Measurements from ENCODE around the gene ATP1A2.
"Not testable (repeated sequence)": the region's sequence is repeated elsewhere in the genome, so short reads cannot be mapped to it uniquely, and the experiment has no call there.

The ATP1A2 gene

DNA sequence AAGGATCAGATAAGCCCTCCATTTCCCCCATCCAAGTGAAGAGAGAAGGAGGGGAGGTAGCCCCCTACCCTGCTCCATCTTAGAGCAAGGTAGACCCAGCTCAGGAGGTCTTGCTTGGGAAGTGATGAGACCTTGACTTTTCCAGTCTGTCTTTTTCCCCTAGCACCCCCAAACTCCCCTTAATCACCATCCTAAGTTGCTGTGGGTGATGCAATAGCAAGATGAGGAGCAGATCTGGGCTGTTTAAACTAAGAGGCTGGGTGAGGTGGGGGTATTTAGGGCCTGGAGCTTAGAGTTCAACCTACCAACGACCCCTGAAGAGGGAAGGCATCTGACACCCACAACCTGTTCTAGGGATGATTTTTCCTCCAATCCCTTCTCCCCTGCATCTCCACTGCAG, 1.7 kb downstream of the ATP1A2 start:
- Mint-ChIP-seq H3K27ac (no peak overlapping the region), H3K36me3 (no peaks in the 10 kb centered on the region), H3K4me1 (no peaks in the 10 kb centered on the region), H3K9me3 (no peaks in the 10 kb centered on the region), H3K27me3 (peaks cover 30 to 32% of the 10 kb centered on the region in 2 donors), H3K4me3 (no peak overlapping the region)
- no peak for ATAC-seq (replicated peaks)
- DNase-seq, result no peak

DNA sequence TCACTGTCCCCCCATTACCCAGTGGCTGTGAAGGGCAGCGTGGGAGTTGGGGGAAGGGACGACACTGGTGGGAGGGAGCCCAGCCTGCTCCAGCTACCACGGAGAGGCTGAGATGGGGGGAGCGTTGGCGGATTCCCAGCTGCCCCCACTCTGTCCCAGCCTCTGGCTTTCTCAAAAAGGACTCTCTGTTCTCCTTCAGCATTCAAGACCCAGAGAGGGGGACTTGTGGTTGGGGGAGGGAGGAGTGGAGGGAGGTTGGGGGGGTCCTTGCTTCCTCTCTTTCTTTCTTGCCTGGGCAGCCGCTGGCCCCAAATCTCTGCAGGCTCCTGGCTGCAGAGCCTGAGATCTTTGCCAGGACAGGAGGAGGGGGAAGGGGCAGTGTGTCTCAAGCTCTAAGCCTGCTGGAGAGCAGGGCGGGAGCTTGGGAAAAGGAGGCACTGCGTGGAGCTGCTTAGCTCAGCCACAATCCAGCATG, 2.2 kb downstream of the ATP1A2 start:
- Mint-ChIP-seq H3K4me3 (no peak overlapping the region), H3K27ac (no peak overlapping the region), H3K4me1 (no peaks in the 10 kb centered on the region), H3K36me3 (no peaks in the 10 kb centered on the region), H3K27me3 (peaks cover 30 to 32% of the 10 kb centered on the region in 2 donors), H3K9me3 (no peaks in the 10 kb centered on the region)
- ATAC-seq (replicated peaks) (no peak), DNase-seq (no peak)

DNA sequence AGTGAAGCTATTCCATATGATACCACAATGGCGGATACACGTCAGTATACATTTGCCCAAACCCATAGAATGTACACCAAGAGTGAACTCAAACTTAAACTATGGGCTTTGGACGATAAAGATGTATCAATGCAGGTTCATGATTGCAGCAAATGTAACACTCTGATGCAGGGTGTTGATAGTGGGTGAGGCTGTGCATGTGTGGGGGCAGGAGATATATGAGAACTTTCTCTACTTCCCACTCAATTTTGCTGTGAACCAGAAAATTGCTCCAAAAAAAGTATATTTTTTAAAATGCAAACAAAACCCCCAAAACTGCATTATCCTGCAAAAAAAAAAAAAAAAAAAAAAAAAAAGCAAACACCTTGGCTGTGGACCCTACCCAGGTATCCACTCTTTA, 3.4 kb downstream of the ATP1A2 start:
- DNase-seq (no peak), ATAC-seq (replicated peaks) (no peak)
- Mint-ChIP-seq H3K4me3 (no peak overlapping the region), H3K27me3 (peaks cover 30 to 35% of the 10 kb centered on the region in 2 donors), H3K9me3 (no peaks in the 10 kb centered on the region), H3K27ac (no peak overlapping the region), H3K36me3 (no peaks in the 10 kb centered on the region), H3K4me1 (no peaks in the 10 kb centered on the region)

DNA sequence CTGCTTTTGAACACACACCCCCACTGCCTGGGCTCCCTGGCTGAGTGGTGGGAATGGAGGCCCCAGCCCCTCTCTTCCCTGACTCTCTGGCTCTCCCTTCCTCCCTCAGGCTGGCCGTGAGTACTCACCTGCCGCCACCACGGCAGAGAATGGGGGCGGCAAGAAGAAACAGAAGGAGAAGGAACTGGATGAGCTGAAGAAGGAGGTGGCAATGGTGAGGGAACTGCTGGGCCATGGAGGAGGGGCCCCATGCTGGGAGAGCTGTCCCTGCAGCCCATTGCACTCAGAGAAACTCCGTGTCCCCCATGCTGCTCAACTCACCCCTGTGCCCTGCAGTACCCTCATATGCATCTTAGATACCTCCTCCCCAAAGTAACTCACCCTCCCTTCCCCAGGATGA, 5.2 kb downstream of the ATP1A2 start:
- Mint-ChIP-seq H3K4me1 (no peaks in the 10 kb centered on the region), H3K36me3 (no peaks in the 10 kb centered on the region), H3K4me3 (no peak overlapping the region), H3K27me3 (peaks cover 24 to 27% of the 10 kb centered on the region in 2 donors), H3K27ac (no peak overlapping the region), H3K9me3 (no peaks in the 10 kb centered on the region)
- DNase-seq (no peak), ATAC-seq (replicated peaks) (no peak)

DNA sequence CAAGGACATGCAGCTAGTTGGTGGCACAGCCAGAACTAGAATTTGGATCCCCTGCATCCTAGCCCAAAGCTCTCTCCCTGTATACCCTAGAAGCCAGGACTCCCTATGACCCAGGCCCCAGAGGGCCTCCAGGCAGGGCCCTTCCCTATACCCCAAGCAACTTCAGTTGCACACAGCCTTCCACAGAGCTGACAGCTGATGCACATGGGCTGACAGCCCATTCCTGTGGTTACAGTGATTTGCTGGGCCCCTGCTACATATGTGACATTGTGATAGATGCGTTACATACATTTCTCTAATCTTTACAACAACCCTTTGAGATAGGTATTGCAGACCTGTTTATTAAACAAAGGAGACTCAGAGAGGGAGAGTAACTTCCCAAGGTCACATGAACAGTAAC, 5.8 kb downstream of the ATP1A2 start:
- Mint-ChIP-seq H3K36me3 (no peaks in the 10 kb centered on the region), H3K4me1 (no peaks in the 10 kb centered on the region)

DNA sequence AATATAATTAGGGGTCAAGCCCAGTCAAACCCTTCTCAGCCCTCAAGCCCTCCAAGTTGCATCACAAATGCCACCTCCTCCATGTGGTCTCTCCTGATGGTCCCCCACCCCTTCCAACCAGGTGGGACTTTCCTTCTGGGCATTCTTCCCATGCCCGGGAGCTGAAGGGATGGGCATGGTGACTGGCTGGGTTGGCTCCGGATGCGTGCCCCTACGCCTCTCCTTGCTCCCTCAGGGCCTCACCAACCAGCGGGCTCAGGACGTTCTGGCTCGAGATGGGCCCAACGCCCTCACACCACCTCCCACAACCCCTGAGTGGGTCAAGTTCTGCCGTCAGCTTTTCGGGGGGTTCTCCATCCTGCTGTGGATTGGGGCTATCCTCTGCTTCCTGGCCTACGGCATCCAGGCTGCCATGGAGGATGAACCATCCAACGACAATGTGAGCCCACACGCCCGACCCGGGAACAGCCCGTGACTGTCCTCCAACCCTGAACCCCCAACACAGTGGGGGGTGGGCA, 7.5 kb downstream of the ATP1A2 start:
- Mint-ChIP-seq H3K4me1 (no peaks in the 10 kb centered on the region), H3K36me3 (no peaks in the 10 kb centered on the region), H3K27me3 (peaks cover 11 to 15% of the 10 kb centered on the region in 2 donors), H3K9me3 (no peaks in the 10 kb centered on the region), H3K4me3 (no peak overlapping the region), H3K27ac (no peak overlapping the region)
- ATAC-seq (replicated peaks) (no peak), DNase-seq (no peak)

More for the DNA sequence above, 5.8 kb downstream of the ATP1A2 start:
- DNase-seq (no peak), ATAC-seq (replicated peaks) (no peak)
- H3K27ac Mint-ChIP-seq, result no peak overlapping the region
- no peak overlapping the region for H3K4me3 Mint-ChIP-seq
- peaks cover 18 to 21% of the 10 kb centered on the region in 2 donors for H3K27me3 Mint-ChIP-seq
- no peaks in the 10 kb centered on the region for H3K9me3 Mint-ChIP-seq

DNA sequence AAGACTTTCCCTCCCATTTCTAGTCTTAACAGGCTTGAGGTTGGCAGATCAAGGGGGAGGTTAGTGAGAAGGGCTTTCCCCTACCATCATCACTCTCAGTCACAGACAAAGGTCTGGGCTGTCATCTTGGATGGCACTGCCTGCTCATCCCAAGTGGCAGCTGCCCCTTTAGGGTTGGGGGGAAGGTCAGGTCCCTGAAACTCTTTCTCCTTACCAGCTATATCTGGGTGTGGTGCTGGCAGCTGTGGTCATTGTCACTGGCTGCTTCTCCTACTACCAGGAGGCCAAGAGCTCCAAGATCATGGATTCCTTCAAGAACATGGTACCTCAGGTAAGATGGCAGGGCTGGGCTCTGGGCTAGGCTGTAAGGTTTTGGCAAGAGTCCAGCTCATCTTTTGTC, 8.2 kb downstream of the ATP1A2 start:
- DNase-seq, result no peak
- Mint-ChIP-seq H3K9me3 (no peaks in the 10 kb centered on the region), H3K27ac (no peak overlapping the region), H3K4me1 (no peaks in the 10 kb centered on the region), H3K4me3 (no peak overlapping the region), H3K36me3 (no peaks in the 10 kb centered on the region), H3K27me3 (peaks cover 6 to 9% of the 10 kb centered on the region in 2 donors)
- no peak for ATAC-seq (replicated peaks)

DNA sequence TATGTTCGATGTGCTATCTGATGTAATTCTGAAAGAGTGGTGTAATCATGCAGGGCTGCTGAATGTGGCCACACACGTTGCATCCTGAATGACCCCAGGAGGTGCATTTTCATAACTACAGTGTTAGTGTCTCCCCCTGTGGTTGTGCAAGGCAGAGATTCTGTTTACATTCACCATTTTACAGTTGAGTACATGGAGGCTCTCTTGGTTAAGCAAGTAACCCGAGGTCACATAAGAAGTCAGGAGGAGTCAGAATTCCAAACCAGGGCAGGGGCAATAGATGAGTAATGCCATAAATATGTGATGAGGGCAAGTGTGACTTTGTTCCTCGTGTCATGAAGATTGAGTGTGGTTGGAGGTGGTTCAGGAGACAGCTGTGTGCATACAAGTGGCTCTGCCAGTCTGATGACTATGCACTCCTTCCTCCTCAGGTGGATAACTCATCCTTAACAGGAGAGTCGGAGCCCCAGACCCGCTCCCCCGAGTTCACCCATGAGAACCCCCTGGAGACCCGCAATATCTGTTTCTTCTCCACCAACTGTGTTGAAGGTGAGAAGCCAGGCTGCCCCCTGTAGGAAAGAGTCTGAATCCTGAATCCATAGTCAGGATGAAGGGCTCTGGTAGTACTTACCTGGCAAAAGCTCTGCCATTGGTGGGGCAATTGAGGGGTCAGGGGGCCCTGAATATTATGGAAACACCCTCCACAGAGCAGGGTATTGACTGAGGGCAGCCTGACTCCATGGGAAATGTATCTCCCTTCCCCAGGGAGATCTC, 9.3 kb downstream of the ATP1A2 start:
- Mint-ChIP-seq H3K36me3 (no peaks in the 10 kb centered on the region), H3K4me1 (no peaks in the 10 kb centered on the region), H3K27me3 (peaks cover 14 to 15% of the 10 kb centered on the region in 2 donors), H3K27ac (no peak overlapping the region), H3K9me3 (no peaks in the 10 kb centered on the region), H3K4me3 (no peak overlapping the region)
- DNase-seq, result no peak
- no peak for ATAC-seq (replicated peaks)

DNA sequence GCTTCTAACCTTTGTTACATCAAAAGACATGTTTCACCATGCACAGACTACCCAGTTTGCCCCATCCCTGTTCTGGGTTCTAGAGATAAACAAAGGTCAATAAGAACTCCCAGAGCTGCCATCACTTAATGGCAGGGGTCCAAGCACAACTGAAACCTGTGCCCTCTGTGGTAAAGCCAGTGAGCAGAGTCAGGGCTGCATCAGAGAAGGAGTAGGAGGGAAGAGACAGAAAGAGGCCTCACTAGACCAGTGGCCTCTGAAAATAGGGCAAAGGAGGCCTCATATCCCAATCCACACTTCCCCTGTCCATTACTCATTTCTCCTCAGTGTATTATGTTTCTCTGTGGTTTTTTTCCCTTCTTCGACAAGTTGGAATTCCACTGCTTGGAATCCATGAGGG, 10.2 kb downstream of the ATP1A2 start:
- ATAC-seq (replicated peaks), result no peak
- no peaks in the 10 kb centered on the region for H3K4me1 Mint-ChIP-seq
- H3K36me3 Mint-ChIP-seq, result no peaks in the 10 kb centered on the region
- H3K27me3 Mint-ChIP-seq, result peaks cover 17 to 19% of the 10 kb centered on the region in 2 donors
- H3K27ac Mint-ChIP-seq, result no peak overlapping the region
- no peak overlapping the region for H3K4me3 Mint-ChIP-seq
- H3K9me3 Mint-ChIP-seq, result no peaks in the 10 kb centered on the region
- DNase-seq, result no peak

DNA sequence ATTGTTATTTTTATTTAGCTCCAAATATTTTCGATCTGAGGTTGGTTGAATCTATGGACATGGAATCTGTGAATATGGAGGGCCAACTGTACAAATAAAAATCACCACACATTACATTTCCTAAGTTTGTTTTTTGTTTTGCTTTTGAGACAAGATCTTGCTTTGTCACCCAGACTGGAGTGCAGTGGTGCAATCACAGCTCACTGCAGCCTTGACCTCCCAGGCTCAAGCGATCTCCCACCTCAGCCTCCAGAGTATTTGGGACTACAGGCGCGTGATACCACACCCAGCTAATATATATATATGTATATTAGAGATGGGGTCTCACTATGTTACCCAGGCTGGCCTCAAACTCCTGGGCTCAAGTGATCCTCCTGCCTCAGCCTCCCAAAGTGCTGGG, 10.8 kb downstream of the ATP1A2 start:
- H3K27me3 Mint-ChIP-seq, result peaks cover 20 to 21% of the 10 kb centered on the region in 2 donors
- H3K4me3 Mint-ChIP-seq; ATAC-seq (replicated peaks); H3K4me1 Mint-ChIP-seq; DNase-seq; H3K36me3 Mint-ChIP-seq; H3K9me3 Mint-ChIP-seq; H3K27ac Mint-ChIP-seq: not testable (repeated sequence)

DNA sequence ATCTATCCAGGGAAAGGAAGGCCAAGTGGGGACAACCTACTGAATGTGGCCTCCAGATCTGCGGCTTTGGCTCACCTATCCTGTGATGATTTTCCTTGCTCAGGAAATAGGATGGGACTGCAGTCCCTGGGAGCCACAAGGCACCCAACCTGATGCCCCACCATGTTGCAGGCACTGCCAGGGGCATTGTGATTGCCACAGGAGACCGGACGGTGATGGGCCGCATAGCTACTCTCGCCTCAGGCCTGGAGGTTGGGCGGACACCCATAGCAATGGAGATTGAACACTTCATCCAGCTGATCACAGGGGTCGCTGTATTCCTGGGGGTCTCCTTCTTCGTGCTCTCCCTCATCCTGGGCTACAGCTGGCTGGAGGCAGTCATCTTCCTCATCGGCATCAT, 11.8 kb downstream of the ATP1A2 start:
- no peak overlapping the region for H3K4me3 Mint-ChIP-seq
- no peaks in the 10 kb centered on the region for H3K9me3 Mint-ChIP-seq
- no peak overlapping the region for H3K27ac Mint-ChIP-seq
- ATAC-seq (replicated peaks) (no peak), DNase-seq (no peak)
- H3K27me3 Mint-ChIP-seq, result peaks cover 27 to 29% of the 10 kb centered on the region in 2 donors
- H3K36me3 Mint-ChIP-seq, result no peaks in the 10 kb centered on the region
- no peaks in the 10 kb centered on the region for H3K4me1 Mint-ChIP-seq

DNA sequence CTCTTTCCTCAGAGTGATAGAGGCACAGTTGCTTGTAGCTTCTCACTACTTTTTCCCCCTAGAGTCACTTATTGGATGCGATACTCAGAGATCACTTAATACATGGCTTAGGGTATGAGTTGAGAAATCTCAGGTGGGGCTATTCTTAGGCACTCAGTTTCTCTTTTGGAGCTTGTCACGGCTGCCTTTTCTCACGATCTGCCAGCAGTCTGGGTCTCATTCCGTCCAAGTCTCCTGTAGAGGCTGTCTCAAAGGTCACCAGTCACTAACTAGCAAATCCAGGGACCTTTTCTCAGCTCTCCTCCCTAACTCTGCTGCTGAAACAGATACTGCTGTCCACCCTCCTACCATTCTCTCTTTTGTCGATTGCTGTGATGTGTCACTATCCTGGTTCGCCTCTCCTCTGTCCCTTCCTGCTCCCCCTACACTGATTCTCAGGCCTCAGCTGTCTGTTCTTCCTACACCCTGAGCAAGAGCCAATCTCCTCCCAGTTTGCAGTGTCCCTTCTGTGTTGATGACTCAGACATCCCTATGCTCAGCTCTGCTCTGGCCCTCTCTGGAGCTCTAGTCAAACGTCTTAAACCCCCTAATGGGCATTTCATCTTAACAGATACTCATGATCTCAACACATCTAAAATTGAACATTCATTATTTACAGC, 12.4 kb downstream of the ATP1A2 start:
- Mint-ChIP-seq H3K4me3 (no peak overlapping the region), H3K4me1 (no peaks in the 10 kb centered on the region), H3K27ac (no peak overlapping the region), H3K36me3 (no peaks in the 10 kb centered on the region), H3K27me3 (peaks cover 30 to 36% of the 10 kb centered on the region in 2 donors), H3K9me3 (no peaks in the 10 kb centered on the region)
- ATAC-seq (replicated peaks) (no peak), DNase-seq (no peak)

DNA sequence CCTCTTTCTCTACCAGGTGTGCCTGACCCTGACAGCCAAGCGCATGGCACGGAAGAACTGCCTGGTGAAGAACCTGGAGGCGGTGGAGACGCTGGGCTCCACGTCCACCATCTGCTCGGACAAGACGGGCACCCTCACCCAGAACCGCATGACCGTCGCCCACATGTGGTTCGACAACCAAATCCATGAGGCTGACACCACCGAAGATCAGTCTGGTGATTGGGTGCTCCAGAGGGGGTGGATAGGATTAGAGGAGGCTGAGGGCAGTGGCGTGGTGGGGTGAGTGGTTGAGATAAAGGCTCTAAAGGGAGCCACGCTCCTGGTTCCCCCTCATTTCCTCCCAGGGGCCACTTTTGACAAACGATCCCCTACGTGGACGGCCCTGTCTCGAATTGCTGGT, 13.1 kb downstream of the ATP1A2 start:
- Mint-ChIP-seq H3K27ac (no peak overlapping the region), H3K27me3 (peaks cover 26 to 39% of the 10 kb centered on the region in 2 donors), H3K9me3 (no peaks in the 10 kb centered on the region), H3K36me3 (no peaks in the 10 kb centered on the region), H3K4me3 (no peak overlapping the region), H3K4me1 (no peaks in the 10 kb centered on the region)
- DNase-seq (no peak), ATAC-seq (replicated peaks) (no peak)

DNA sequence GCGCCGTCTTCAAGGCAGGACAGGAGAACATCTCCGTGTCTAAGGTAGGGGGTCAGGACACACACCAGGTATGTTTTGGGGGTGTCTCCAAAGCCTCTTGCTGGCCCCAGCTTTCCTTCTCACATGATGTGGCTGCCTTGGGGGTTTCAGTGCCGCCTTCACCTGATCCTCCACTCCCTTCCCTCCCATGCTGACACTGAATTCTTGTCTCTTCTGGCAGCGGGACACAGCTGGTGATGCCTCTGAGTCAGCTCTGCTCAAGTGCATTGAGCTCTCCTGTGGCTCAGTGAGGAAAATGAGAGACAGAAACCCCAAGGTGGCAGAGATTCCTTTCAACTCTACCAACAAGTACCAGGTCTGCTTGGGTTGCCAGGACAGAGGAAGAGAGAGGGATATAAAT, 13.5 kb downstream of the ATP1A2 start:
- no peak for ATAC-seq (replicated peaks)
- H3K36me3 Mint-ChIP-seq, result no peaks in the 10 kb centered on the region
- H3K27ac Mint-ChIP-seq, result no peak overlapping the region
- no peak for DNase-seq
- H3K4me1 Mint-ChIP-seq, result no peaks in the 10 kb centered on the region
- no peak overlapping the region for H3K4me3 Mint-ChIP-seq
- peaks cover 30 to 43% of the 10 kb centered on the region in 2 donors for H3K27me3 Mint-ChIP-seq
- H3K9me3 Mint-ChIP-seq, result no peaks in the 10 kb centered on the region

DNA sequence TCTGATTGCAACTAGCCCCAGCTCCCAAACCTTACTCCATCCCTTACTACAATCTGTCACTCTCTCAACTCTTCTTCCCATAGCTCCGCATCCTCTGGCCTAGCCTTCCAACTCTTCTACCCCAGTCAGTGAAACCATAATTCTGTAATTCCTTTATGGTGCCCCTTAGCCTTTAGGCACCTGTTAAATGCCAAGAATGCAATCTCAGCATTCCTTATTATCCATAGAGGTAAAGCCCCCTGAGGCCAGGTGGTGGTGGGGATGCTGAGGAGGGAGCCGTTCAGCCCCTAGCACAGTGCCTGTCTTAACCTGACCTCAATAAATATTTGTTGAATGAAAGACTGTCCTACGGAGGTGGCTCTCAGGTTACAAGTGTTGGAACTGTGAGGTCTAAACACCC, 14.0 kb downstream of the ATP1A2 start:
- no peak overlapping the region for H3K4me3 Mint-ChIP-seq
- H3K4me1 Mint-ChIP-seq, result no peaks in the 10 kb centered on the region
- H3K27me3 Mint-ChIP-seq, result peaks cover 33 to 49% of the 10 kb centered on the region in 2 donors

More for the DNA sequence above, 14.0 kb downstream of the ATP1A2 start:
- H3K9me3 Mint-ChIP-seq, result no peaks in the 10 kb centered on the region
- H3K27ac Mint-ChIP-seq, result no peak overlapping the region
- no peak for DNase-seq
- no peaks in the 10 kb centered on the region for H3K36me3 Mint-ChIP-seq
- ATAC-seq (replicated peaks), result no peak
